H1 (cell line): ENCODE data around the gene NAV2. TPM values are rescaled to one million over a fixed set of nuclear protein-coding genes. Genes with fewer than 3 reads are reported as not detected.

Source experiments
- CTCF ChIA-PET: fragments of 300-600 bp; sonication (Branson Sonifier 250); formaldehyde crosslinking; loops from one replicate; lab custom pipeline; 2021; ENCODE audit not compliant: partially characterized antibody; lab: Charles Lee
- POLR2A ChIA-PET: fragments of 300-600 bp; sonication (Branson Sonifier 250); formaldehyde crosslinking; loops from one replicate; lab custom pipeline; 2021; ENCODE audit warnings: inconsistent platforms; ENCODE audit not compliant: partially characterized antibody; lab: Charles Lee
- DNase-seq, 2 experiments: peaks; one replicate each; pipeline versions ENCODE4 v3.0.0 to v3.0.0-alpha.2; 2010 to 2022; ENCODE audit warnings: low spot score in 2 of 2, low read depth in 1 of 2, mixed read lengths in 1 of 2
- FAIRE-seq: peaks from 2 replicates; lab custom pipeline; 2011; peaks lifted over from hg19 to GRCh38; lab: Jason Lieb, UNC
- H2AFZ ChIP-seq: 2 replicates; pipeline ENCODE4 v1.8.1; 2012; ENCODE audit warnings: low read length, inconsistent platforms
- H2AK5ac ChIP-seq: 2 replicates; pipeline ENCODE4 v1.6.1; 2013; ENCODE audit warnings: low read depth, low read length
- H2BK120ac ChIP-seq: replicated peaks from 2 replicates; pipeline ENCODE3; 2013; ENCODE audit warnings: low read depth, low read length, inconsistent platforms
- H2BK12ac ChIP-seq: 2 replicates; pipeline ENCODE4 v1.6.1; 2013; ENCODE audit warnings: low read depth, low read length
- H2BK15ac ChIP-seq: 2 replicates; pipeline ENCODE4 v1.6.1; 2013; ENCODE audit warnings: low read length
- H2BK20ac ChIP-seq: 2 replicates; pipeline ENCODE4 v1.6.1; 2013; ENCODE audit warnings: low read length
- H2BK5ac ChIP-seq: 2 replicates; pipeline ENCODE4 v1.6.1; 2013; ENCODE audit warnings: low read depth, low read length
- H3K14ac ChIP-seq: 2 replicates; pipeline ENCODE4 v1.6.1; 2013; ENCODE audit warnings: inconsistent platforms; ENCODE audit not compliant: insufficient read length
- H3K18ac ChIP-seq: 2 replicates; pipeline ENCODE4 v1.6.1; 2013; ENCODE audit warnings: low read length; ENCODE audit errors: extremely low read depth
- H3K23ac ChIP-seq: 2 replicates; pipeline ENCODE4 v1.6.1; 2013; ENCODE audit warnings: inconsistent platforms; ENCODE audit not compliant: insufficient read length
- H3K23me2 ChIP-seq: 2 replicates; pipeline ENCODE4 v1.6.1; 2013; ENCODE audit warnings: low read depth, low read length
- H3K27ac ChIP-seq: 2 replicates; pipeline ENCODE4 v1.6.1; 2011; ENCODE audit warnings: low read depth, low read length, inconsistent platforms
- H3K27me3 ChIP-seq, 4 experiments: replicated peaks in 1 of 4; 1 replicate in 1 of 4; 2 replicates in 3 of 4; pipeline versions ENCODE4 v1.6.1 to v1.8.1; 2011 to 2013; ENCODE audit warnings: low read length in 3 of 4, mild to moderate bottlenecking in 3 of 4, inconsistent platforms in 2 of 4, mixed read lengths in 2 of 4, moderate library complexity in 1 of 4; ENCODE audit not compliant: control insufficient read depth in 3 of 4, insufficient read depth in 3 of 4; ENCODE audit errors: extremely low read depth in 1 of 4
- H3K36me3 ChIP-seq, 4 experiments: 2 replicates each; pipeline versions ENCODE4 v1.6.1 to v1.8.1; 2011 to 2013; ENCODE audit warnings: mild to moderate bottlenecking in 4 of 4, low read length in 3 of 4, moderate library complexity in 2 of 4, control low read depth in 1 of 4, inconsistent platforms in 1 of 4; ENCODE audit not compliant: insufficient read depth in 4 of 4, control insufficient read depth in 2 of 4
- H3K4ac ChIP-seq: replicated peaks from 2 replicates; pipeline ENCODE3; 2013; ENCODE audit warnings: low read length, low read depth, mixed read lengths, inconsistent platforms; ENCODE audit not compliant: insufficient read length
- H3K4me1 ChIP-seq, 4 experiments: replicated peaks in 1 of 4; 1 replicate in 1 of 4; 2 replicates in 3 of 4; pipeline versions ENCODE4 v1.6.1 to v1.8.1; 2011 to 2013; ENCODE audit warnings: low read length in 3 of 4, inconsistent platforms in 2 of 4, mixed read lengths in 1 of 4; ENCODE audit not compliant: insufficient read depth in 4 of 4, control insufficient read depth in 3 of 4
- H3K4me2 ChIP-seq, 2 experiments: 2 replicates each; pipeline versions ENCODE4 v1.6.1 to v1.8.1; 2011 to 2013; ENCODE audit warnings: low read depth in 2 of 2, low read length in 2 of 2, control low read depth in 1 of 2, inconsistent platforms in 1 of 2, mild to moderate bottlenecking in 1 of 2; ENCODE audit not compliant: insufficient read depth in 1 of 2
- H3K4me3 ChIP-seq, 4 experiments: fragments of 200-600, 300-600 bp in 1 of 4; sonication (generic), shearing (Covaris generic), sonication (Bioruptor Twin) in 1 of 4; 2 replicates each; pipeline versions ENCODE4 v1.5.1 to v1.8.1; 2011 to 2016; ENCODE audit warnings: low read length in 4 of 4, low read depth in 3 of 4, control low read depth in 2 of 4, inconsistent platforms in 2 of 4, mild to moderate bottlenecking in 2 of 4, mixed read lengths in 1 of 4, moderate library complexity in 1 of 4; ENCODE audit not compliant: insufficient read depth in 2 of 4; ENCODE audit errors: extremely low read depth in 1 of 4
- H3K56ac ChIP-seq: replicated peaks from 2 replicates; pipeline ENCODE3; 2013; ENCODE audit warnings: low read depth, mild to moderate bottlenecking, mixed read lengths, low read length, inconsistent platforms; ENCODE audit not compliant: insufficient read length
- H3K79me1 ChIP-seq: 2 replicates; pipeline ENCODE4 v1.6.1; 2013; ENCODE audit warnings: low read depth, low read length, control low read depth
- H3K79me2 ChIP-seq, 2 experiments: 2 replicates each; pipeline versions ENCODE4 v1.6.1 to v1.8.1; 2012 to 2013; ENCODE audit warnings: low read length in 2 of 2, mild to moderate bottlenecking in 2 of 2, inconsistent platforms in 1 of 2; ENCODE audit not compliant: insufficient read depth in 2 of 2, control insufficient read depth in 1 of 2
- H3K9ac ChIP-seq, 4 experiments: replicated peaks in 1 of 4; 1 replicate in 1 of 4; 2 replicates in 3 of 4; pipeline versions ENCODE4 v1.6.1 to v1.8.1; 2011 to 2013; ENCODE audit warnings: low read depth in 3 of 4, low read length in 3 of 4, control low read depth in 2 of 4, mild to moderate bottlenecking in 2 of 4, moderate library complexity in 2 of 4, inconsistent platforms in 1 of 4; ENCODE audit errors: extremely low read depth in 1 of 4
- H3K9me3 ChIP-seq, 2 experiments: 2 replicates each; pipeline versions ENCODE4 v1.6.1 to v1.8.1; 2012 to 2013; ENCODE audit warnings: mild to moderate bottlenecking in 2 of 2, moderate library complexity in 2 of 2, control low read depth in 1 of 2, inconsistent platforms in 1 of 2, low read depth in 1 of 2, low read length in 1 of 2, mixed read lengths in 1 of 2; ENCODE audit not compliant: insufficient read depth in 2 of 2
- H4K20me1 ChIP-seq, 2 experiments: replicated peaks in 1 of 2; 2 replicates each; pipeline versions ENCODE3 to v1.8.1; 2011 to 2013; ENCODE audit warnings: inconsistent platforms in 2 of 2, low read length in 2 of 2, mild to moderate bottlenecking in 1 of 2; ENCODE audit not compliant: insufficient read depth in 2 of 2, control insufficient read depth in 1 of 2
- H4K5ac ChIP-seq: 2 replicates; pipeline ENCODE4 v1.6.1; 2013; ENCODE audit warnings: low read length, low read depth, mixed read lengths, inconsistent platforms; ENCODE audit not compliant: insufficient read length
- H4K8ac ChIP-seq: 2 replicates; pipeline ENCODE4 v1.8.0; 2013; ENCODE audit warnings: mild to moderate bottlenecking, moderate library complexity, low read length, inconsistent platforms; ENCODE audit not compliant: insufficient read depth; ENCODE audit errors: extremely low read depth
- H4K91ac ChIP-seq: replicated peaks from 2 replicates; pipeline ENCODE3; 2013; ENCODE audit warnings: low read length, mixed read lengths, inconsistent platforms; ENCODE audit not compliant: insufficient read length
- ATF2 ChIP-seq: IDR thresholded peaks from 2 replicates; pipeline ENCODE4 v1.6.1; 2012; ENCODE audit warnings: low read length, inconsistent platforms
- BCL11A ChIP-seq, 2 experiments: IDR thresholded peaks; one replicate each; pipeline ENCODE4 v1.6.1; 2011; ENCODE audit warnings: low read depth in 2 of 2, low read length in 2 of 2, mild to moderate bottlenecking in 2 of 2
- CHD2 ChIP-seq: IDR thresholded peaks from 2 replicates; pipeline ENCODE4 v1.6.1; 2012; ENCODE audit warnings: low read length, improper control_type of control experiment
- EGR1 ChIP-seq: IDR thresholded peaks from 2 replicates; pipeline ENCODE4 v1.6.1; 2011; ENCODE audit warnings: low read depth, low read length, borderline replicate concordance
- JUN ChIP-seq: IDR thresholded peaks from 2 replicates; pipeline ENCODE4 v1.6.1; 2011; ENCODE audit warnings: low read depth, mild to moderate bottlenecking, improper control_type of control experiment, low read length
- POLR2A ChIP-seq, 2 experiments: IDR thresholded peaks; 1 replicate in 1 of 2; 2 replicates in 1 of 2; pipeline ENCODE4 v1.6.1; 2011; ENCODE audit warnings: low read depth in 2 of 2, low read length in 2 of 2, mild to moderate bottlenecking in 2 of 2; ENCODE audit errors: control extremely low read depth in 1 of 2
- RAD21 ChIP-seq, 2 experiments: IDR thresholded peaks in 1 of 2; conservative IDR thresholded peaks in 1 of 2; 2 replicates each; pipeline ENCODE4 v1.6.1; 2011; ENCODE audit warnings: low read depth in 2 of 2, low read length in 2 of 2, improper control_type of control experiment in 1 of 2, inconsistent platforms in 1 of 2, mild to moderate bottlenecking in 1 of 2, moderate library complexity in 1 of 2
- SAP30 ChIP-seq: fragments of 300-600 bp; sonication (generic); IDR thresholded peaks from 2 replicates; pipeline ENCODE4 v1.7.1; 2012; ENCODE audit warnings: low read length, moderate library complexity, mild to moderate bottlenecking, inconsistent platforms; ENCODE audit not compliant: insufficient read depth, insufficient replicate concordance
- YY1 ChIP-seq: IDR thresholded peaks from 2 replicates; pipeline ENCODE4 v1.6.1; 2011; ENCODE audit warnings: low read depth, mild to moderate bottlenecking, low read length
- WGBS, 2 experiments: shearing (Covaris generic) in 1 of 2; methylation state at CpG; one replicate each; pipeline versions ENCODE4 v1.1.6 to v1.1.7; 2013 to 2015; ENCODE audit warnings: low lambda C conversion rate in 2 of 2, mixed read lengths in 2 of 2, inconsistent platforms in 1 of 2, low coverage in 1 of 2, missing lambda C conversion rate in 1 of 2; ENCODE audit not compliant: insufficient replicate concordance in 2 of 2, insufficient coverage in 1 of 2, insufficient read length in 1 of 2; ENCODE audit errors: extremely low coverage in 1 of 2, missing lambda C conversion rate in 1 of 2; 5-methylcytosine and 5-hydroxymethylcytosine counted together
- polyA plus RNA-seq, 7 experiments: library from polyadenylated mRNA; depleted of rRNA in 3 of 7; stranded (reverse) in 5 of 7; unstranded in 2 of 7; fragments of >200 nt in 5 of 7; fragments of 200-250 nt in 2 of 7; gene quantifications; 1 replicate in 5 of 7; 2 replicates in 1 of 7; 4 replicates in 1 of 7; pipeline versions ENCODE4 v1.2.1 to v1.2.3, GENCODE V29; 2011 to 2013; ENCODE audit warnings: missing spikeins in 2 of 7, mixed read lengths in 2 of 7
- total RNA-seq: library from RNA; stranded (reverse); fragmentation: NEBNext Ultra II Directional; extraction: Animal tissue kit (Norgen Biotek cat#: 25700); gene quantifications from 2 replicates; pipeline ENCODE4 v1.2.1, GENCODE V29; 2021
- TF ChIP-seq, protein P1 (sequence below), 3 experiments: IDR thresholded peaks; 1 replicate in 2 of 3; 2 replicates in 1 of 3; pipeline versions ENCODE4 v1.5.1 to v1.6.1; 2011; ENCODE audit warnings: low read length in 3 of 3, mild to moderate bottlenecking in 3 of 3, inconsistent platforms in 2 of 3, low read depth in 1 of 3, moderate library complexity in 1 of 3; ENCODE audit not compliant: insufficient read depth in 1 of 3; ENCODE audit errors: control extremely low read depth in 1 of 3

Gene NAV2
- total and polyA plus RNA-seq, 2 of the 8 experiments (the other 6 are each of a cell fraction or from before 2014, with no cell fraction given), result 35.6 to 73.6 TPM

- no peak for FAIRE-seq
- Histone ChIP-seq H4K8ac (no peak overlapping the region), H3K23ac (no peak overlapping the region), H4K20me1 (peaks cover 4 to 9% of the 10 kb centered on the region in 2 experiments), H3K14ac (no peak overlapping the region), H3K4me1 (peaks cover 2 to 11% (median 4%) of the 10 kb centered on the region in 4 experiments; a peak in 4 of 7 replicates), H3K18ac (no peak overlapping the region), H3K79me2 (no peaks in the 10 kb centered on the region; a peak in 1 of 4 replicates), H3K79me1 (peaks cover 4% of the 10 kb centered on the region; the same call in 1 of the 2 replicates), H4K5ac (no peak overlapping the region), H2BK12ac (no peak overlapping the region), H3K4me2 (no peak overlapping the region), H2AFZ (no peak overlapping the region), H3K9me3 (no peaks in the 10 kb centered on the region), H2AK5ac (no peak overlapping the region), H4K91ac (no peak overlapping the region), H3K56ac (no peak overlapping the region), H2BK15ac (no peak overlapping the region), H2BK5ac (no peak overlapping the region), H3K9ac (no peak overlapping the region), H3K36me3 (peaks cover 6 to 33% (median 22%) of the 10 kb centered on the region in 4 experiments), H3K27ac (no peak overlapping the region), H3K23me2 (no peaks in the 10 kb centered on the region), H3K4me3 (no peak overlapping the region), H2BK20ac (no peak overlapping the region), H3K4ac (no peak overlapping the region), H2BK120ac (no peak overlapping the region), H3K27me3 (no peaks in the 10 kb centered on the region)
- DNase-seq, result no peak
- ChIA-PET CTCF (interaction anchor here (0.6 to 5.6 kb wide), 39 partner anchors 8 to 193 kb away, joined by 3 to 55 read pairs (median 4); no protein-coding TSS in a partner anchor), POLR2A (no interaction called here)
- WGBS, 2 experiments, result 87% methylated on average over 4 of the region's 4 CpGs; no CpG with 5 or more reads in 1 of the 2 experiments
- TF ChIP-seq CHD2 (no peak), ATF2 (no peak), RAD21 (IDR thresholded peaks at IDR 0.05 in 1 of 2, conservative IDR thresholded peaks at IDR 0.05 in 1 of 2; ENCODE audit: low read depth in 2 of 2, low read length in 2 of 2) (no peak), BCL11A (IDR thresholded peaks at IDR 0.05; ENCODE audit: low read depth in 2 of 2, low read length in 2 of 2) (no peak), POLR2A (IDR thresholded peaks at IDR 0.05; ENCODE audit: control extremely low read depth in 1 of 2, low read depth in 2 of 2, low read length in 2 of 2) (no peak), EGR1 (no peak), YY1 (no peak), SAP30 (no peak), JUN (no peak)
- TF ChIP-seq, protein P1, sequence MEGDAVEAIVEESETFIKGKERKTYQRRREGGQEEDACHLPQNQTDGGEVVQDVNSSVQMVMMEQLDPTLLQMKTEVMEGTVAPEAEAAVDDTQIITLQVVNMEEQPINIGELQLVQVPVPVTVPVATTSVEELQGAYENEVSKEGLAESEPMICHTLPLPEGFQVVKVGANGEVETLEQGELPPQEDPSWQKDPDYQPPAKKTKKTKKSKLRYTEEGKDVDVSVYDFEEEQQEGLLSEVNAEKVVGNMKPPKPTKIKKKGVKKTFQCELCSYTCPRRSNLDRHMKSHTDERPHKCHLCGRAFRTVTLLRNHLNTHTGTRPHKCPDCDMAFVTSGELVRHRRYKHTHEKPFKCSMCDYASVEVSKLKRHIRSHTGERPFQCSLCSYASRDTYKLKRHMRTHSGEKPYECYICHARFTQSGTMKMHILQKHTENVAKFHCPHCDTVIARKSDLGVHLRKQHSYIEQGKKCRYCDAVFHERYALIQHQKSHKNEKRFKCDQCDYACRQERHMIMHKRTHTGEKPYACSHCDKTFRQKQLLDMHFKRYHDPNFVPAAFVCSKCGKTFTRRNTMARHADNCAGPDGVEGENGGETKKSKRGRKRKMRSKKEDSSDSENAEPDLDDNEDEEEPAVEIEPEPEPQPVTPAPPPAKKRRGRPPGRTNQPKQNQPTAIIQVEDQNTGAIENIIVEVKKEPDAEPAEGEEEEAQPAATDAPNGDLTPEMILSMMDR (IDR thresholded peaks at IDR 0.05; ENCODE audit: control extremely low read depth in 1 of 3, insufficient read depth in 1 of 3, low read depth in 1 of 3, low read length in 3 of 3), result no peak
Measured at GRCh38 chr11:19938866-19939265, 226.2 kb downstream of the NAV2 start.
